ENCODE measurements around the gene ARHGAP32.

GRCh38 chr11:128961645-128962044, 230.5 kb downstream of the ARHGAP32 start:
- no peak for TF ChIP-seq CTCF (IDR thresholded peaks at IDR 0.05 in 8 of 11, conservative IDR thresholded peaks at IDR 0.05 in 3 of 11)
- TF ChIP-seq POLR2AphosphoS5 (IDR thresholded peaks at IDR 0.05) = no peak

Measured in spleen (tissue), 7 donors.